ENCODE measurements around the gene DAB1. TPM values are rescaled to one million over a fixed set of nuclear protein-coding genes. Genes with fewer than 3 reads are reported as not detected.

DAB1 gene
- total and polyA plus RNA-seq, 2 of the 8 experiments (the other 6 are each of a cell fraction or from before 2014, with no cell fraction given): 4.4 to 11.8 TPM

DNA sequence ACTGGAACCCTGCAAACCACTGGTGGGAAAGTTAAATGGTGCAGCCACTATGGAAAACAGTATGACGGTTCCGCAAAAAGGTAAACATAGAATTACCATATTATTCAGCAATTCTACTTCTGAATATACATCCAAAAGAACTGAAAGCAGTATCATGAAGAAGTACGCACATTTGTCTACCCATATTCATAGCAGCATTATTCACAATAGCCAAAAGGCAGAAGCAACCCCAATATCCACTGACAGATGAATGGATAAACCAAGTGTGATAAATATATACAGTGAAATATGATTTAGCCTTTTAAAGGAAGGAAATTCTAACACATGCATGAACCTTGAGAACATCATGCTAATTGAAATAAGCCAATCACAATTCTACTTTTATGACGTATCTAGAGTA, 39.6 kb downstream of the DAB1 start:
- no peak for DNase-seq (ENCODE audit: low read depth in 1 of 2, low spot score in 2 of 2)
- Histone ChIP-seq H3K14ac (ENCODE audit: insufficient read length) (no peak overlapping the region), H3K9me3 (ENCODE audit: insufficient read depth in 2 of 2, low read depth in 1 of 2, low read length in 1 of 2) (no peaks in the 10 kb centered on the region), H3K79me2 (ENCODE audit: control insufficient read depth in 1 of 2, insufficient read depth in 2 of 2, low read length in 2 of 2) (no peaks in the 10 kb centered on the region), H2BK15ac (ENCODE audit: low read length) (no peak overlapping the region), H3K9ac (replicated peaks in 1 of 4; ENCODE audit: extremely low read depth in 1 of 4, low read depth in 3 of 4, low read length in 3 of 4) (no peak overlapping the region), H3K23ac (ENCODE audit: insufficient read length) (no peak overlapping the region), H3K23me2 (ENCODE audit: low read depth, low read length) (no peaks in the 10 kb centered on the region), H4K5ac (ENCODE audit: insufficient read length, low read depth, low read length) (no peak overlapping the region), H4K91ac (replicated peaks; ENCODE audit: insufficient read length, low read length) (no peak overlapping the region), H3K4me1 (replicated peaks in 1 of 4; ENCODE audit: control insufficient read depth in 3 of 4, insufficient read depth in 4 of 4, low read length in 3 of 4) (no peaks in the 10 kb centered on the region), H3K36me3 (ENCODE audit: control insufficient read depth in 2 of 4, insufficient read depth in 4 of 4, low read length in 3 of 4) (no peaks in the 10 kb centered on the region), H2AK5ac (ENCODE audit: low read depth, low read length) (no peak overlapping the region), H3K4me3 (ENCODE audit: extremely low read depth in 1 of 4, insufficient read depth in 2 of 4, low read depth in 3 of 4, low read length in 4 of 4) (no peak overlapping the region), H2BK5ac (ENCODE audit: low read depth, low read length) (no peak overlapping the region), H3K4ac (replicated peaks; ENCODE audit: insufficient read length, low read depth, low read length) (no peak overlapping the region), H3K4me2 (ENCODE audit: insufficient read depth in 1 of 2, low read depth in 2 of 2, low read length in 2 of 2) (no peak overlapping the region), H3K18ac (ENCODE audit: extremely low read depth, low read length) (no peak overlapping the region), H3K56ac (replicated peaks; ENCODE audit: insufficient read length, low read depth, low read length) (no peak overlapping the region), H3K79me1 (ENCODE audit: low read depth, low read length) (no peaks in the 10 kb centered on the region), H3K27ac (ENCODE audit: low read depth, low read length) (no peak overlapping the region), H2BK20ac (ENCODE audit: low read length) (no peak overlapping the region), H2BK12ac (ENCODE audit: low read depth, low read length) (no peak overlapping the region), H4K8ac (ENCODE audit: extremely low read depth, insufficient read depth, low read length) (no peak overlapping the region), H3K27me3 (replicated peaks in 1 of 4; ENCODE audit: control insufficient read depth in 3 of 4, extremely low read depth in 1 of 4, insufficient read depth in 3 of 4, low read length in 3 of 4) (no peaks in the 10 kb centered on the region), H2BK120ac (replicated peaks; ENCODE audit: low read depth, low read length) (no peak overlapping the region), H2AFZ (ENCODE audit: low read length) (no peak overlapping the region), H4K20me1 (replicated peaks in 1 of 2; ENCODE audit: control insufficient read depth in 1 of 2, insufficient read depth in 2 of 2, low read length in 2 of 2) (no peaks in the 10 kb centered on the region)
- 96% methylated on average over 4 of the region's 4 CpGs; no CpG with 5 or more reads in 1 of the 2 experiments for WGBS, 2 experiments (ENCODE audit: extremely low coverage in 1 of 2, insufficient coverage in 1 of 2, insufficient read length in 1 of 2, insufficient replicate concordance in 2 of 2, low coverage in 1 of 2, low lambda C conversion rate in 2 of 2, missing lambda C conversion rate in 1 of 2)
- ChIA-PET CTCF (ENCODE audit: partially characterized antibody) (no interaction called here), POLR2A (ENCODE audit: partially characterized antibody) (no interaction called here)
- no peak for TF ChIP-seq GTF2F1 (IDR thresholded peaks at IDR 0.05; ENCODE audit: borderline replicate concordance, low read depth, low read length)
- no peak for TF ChIP-seq EGR1 (IDR thresholded peaks at IDR 0.05; ENCODE audit: borderline replicate concordance, low read depth, low read length)
- TF ChIP-seq TEAD4 (IDR thresholded peaks at IDR 0.05; ENCODE audit: low read depth, low read length): no peak
- no peak for TF ChIP-seq POU5F1 (IDR thresholded peaks at IDR 0.05; ENCODE audit: low read depth, low read length)
- no peak for TF ChIP-seq PHF8 (conservative IDR thresholded peaks at IDR 0.05; ENCODE audit: low read depth, low read length)
- no peak for TF ChIP-seq POLR2A (IDR thresholded peaks at IDR 0.05; ENCODE audit: control extremely low read depth in 1 of 2, low read depth in 2 of 2, low read length in 2 of 2)
- TF ChIP-seq HDAC6 (IDR thresholded peaks at IDR 0.05; ENCODE audit: low read depth, low read length): no peak
- no peak for TF ChIP-seq ASH2L (IDR thresholded peaks at IDR 0.05; ENCODE audit: low read length)
- TF ChIP-seq RAD21 (IDR thresholded peaks at IDR 0.05 in 1 of 2, conservative IDR thresholded peaks at IDR 0.05 in 1 of 2; ENCODE audit: low read depth in 2 of 2, low read length in 2 of 2): no peak
- TF ChIP-seq, protein P1, sequence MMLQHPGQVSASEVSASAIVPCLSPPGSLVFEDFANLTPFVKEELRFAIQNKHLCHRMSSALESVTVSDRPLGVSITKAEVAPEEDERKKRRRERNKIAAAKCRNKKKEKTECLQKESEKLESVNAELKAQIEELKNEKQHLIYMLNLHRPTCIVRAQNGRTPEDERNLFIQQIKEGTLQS (IDR thresholded peaks at IDR 0.05; ENCODE audit: insufficient read depth, low read depth, low read length): no peak
- no peak for TF ChIP-seq CHD2 (IDR thresholded peaks at IDR 0.05; ENCODE audit: low read length)
- TF ChIP-seq, protein P2, sequence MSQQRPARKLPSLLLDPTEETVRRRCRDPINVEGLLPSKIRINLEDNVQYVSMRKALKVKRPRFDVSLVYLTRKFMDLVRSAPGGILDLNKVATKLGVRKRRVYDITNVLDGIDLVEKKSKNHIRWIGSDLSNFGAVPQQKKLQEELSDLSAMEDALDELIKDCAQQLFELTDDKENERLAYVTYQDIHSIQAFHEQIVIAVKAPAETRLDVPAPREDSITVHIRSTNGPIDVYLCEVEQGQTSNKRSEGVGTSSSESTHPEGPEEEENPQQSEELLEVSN (IDR thresholded peaks at IDR 0.05): no peak
- TF ChIP-seq CREB1 (IDR thresholded peaks at IDR 0.05): no peak
- no peak for TF ChIP-seq KDM1A (IDR thresholded peaks at IDR 0.05; ENCODE audit: borderline replicate concordance, low read length)
- no peak for TF ChIP-seq BACH1 (IDR thresholded peaks at IDR 0.05; ENCODE audit: low read length)
- no peak for FAIRE-seq

Data from H1 (cell line).